DMS153 treated with DMSO at 0.1 percent for 48 hours (cell line): ENCODE measurements around the gene BCL7A.
"Not testable (repeated sequence)": the region's sequence is repeated elsewhere in the genome, so short reads cannot be mapped to it uniquely, and the experiment has no call there.

Experiments used
- DNase-seq: peaks from one replicate; lab custom pipeline; 2025; ENCODE audit not compliant: unreplicated experiment; lab: John Stamatoyannopoulos, UW

The BCL7A gene

DNA sequence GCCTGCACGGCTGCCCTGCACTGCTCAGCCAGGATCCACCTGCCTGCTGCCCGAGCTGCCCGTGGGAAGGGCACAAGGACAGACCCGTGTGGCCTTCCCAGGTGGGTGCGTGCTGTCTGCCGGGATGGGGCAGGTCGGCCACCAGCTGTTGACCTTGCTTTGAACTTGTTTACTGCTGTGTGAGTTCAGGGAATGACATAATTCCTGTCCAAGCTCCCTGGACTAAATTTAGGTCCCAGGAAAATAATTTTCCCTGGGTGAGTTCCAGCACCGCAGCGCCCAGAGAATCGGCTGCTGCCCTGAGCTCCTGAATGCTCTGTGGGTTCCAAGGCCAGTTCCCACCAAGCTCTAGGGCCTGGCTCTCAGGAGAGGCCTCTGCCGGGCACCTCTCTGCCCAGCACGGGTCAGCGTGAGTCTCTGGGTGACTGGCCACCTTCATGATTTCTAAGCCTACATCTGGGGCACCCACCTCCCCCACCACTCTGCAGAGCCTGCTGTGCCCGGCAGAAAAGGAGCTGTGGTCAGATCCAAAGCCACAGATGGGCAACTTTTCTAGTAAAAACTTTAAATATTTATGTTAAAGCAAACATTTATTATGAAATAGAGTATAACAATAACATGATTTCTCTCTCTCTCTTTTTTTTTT lies 29.7 kb downstream of the BCL7A start:
- DNase-seq = no peak

- DNase-seq = no peak
Observed at GRCh38 chr12:122052285-122052684, 30.6 kb downstream of the BCL7A start.

DNA sequence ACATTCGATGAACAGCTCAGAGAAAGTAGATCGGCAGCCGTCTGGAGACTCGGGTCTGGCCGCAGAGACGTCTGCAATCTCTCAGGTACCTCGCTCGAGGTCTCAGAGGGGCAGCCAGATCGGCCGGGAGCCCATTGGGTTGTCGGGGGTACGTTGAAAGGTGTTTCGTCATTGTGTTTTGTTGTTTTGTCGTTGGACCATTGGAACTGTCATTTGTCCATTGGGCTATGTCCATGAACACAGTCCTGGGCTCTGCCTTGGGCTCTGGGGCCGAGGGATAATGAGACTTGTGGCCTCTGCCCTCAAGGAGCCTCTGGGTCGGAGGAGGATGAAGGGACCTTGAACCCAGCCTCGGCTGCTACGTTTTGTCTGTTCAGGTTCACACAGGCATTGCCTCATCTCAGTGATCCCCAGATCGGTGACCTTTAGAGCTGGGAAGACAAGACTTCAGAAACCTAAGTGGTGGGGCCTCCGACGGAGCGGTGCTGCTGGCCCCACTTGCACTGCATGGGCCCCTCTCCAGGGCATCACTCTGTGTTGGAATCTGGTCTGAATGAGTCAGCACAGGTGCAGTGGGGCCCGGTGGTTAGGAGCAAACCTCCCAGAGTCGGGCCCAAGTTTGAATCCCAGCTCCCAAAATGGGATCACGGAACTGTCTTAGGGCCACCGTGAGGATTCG lies 33.3 kb downstream of the BCL7A start:
- no peak for DNase-seq

DNA sequence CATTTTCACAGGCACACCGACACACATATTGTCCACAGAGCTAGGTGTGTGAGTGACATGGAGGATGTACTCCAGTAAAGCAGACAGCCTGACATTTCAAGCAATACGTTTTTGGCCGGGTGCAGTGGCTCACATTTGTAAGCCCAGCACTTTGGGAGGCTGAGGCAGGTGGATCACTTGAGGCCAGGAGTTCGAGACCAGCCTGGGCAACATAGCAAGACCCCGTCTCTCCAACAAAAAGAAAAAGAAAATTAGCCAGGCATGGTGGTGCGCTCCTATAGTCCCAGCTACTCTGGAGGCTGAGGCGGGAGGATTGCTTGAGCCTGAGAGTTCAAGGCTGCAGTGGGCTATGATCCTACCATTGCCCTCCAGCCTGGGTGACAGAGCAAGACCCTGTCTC lies 34.7 kb downstream of the BCL7A start:
- not testable (repeated sequence) for DNase-seq

DNA sequence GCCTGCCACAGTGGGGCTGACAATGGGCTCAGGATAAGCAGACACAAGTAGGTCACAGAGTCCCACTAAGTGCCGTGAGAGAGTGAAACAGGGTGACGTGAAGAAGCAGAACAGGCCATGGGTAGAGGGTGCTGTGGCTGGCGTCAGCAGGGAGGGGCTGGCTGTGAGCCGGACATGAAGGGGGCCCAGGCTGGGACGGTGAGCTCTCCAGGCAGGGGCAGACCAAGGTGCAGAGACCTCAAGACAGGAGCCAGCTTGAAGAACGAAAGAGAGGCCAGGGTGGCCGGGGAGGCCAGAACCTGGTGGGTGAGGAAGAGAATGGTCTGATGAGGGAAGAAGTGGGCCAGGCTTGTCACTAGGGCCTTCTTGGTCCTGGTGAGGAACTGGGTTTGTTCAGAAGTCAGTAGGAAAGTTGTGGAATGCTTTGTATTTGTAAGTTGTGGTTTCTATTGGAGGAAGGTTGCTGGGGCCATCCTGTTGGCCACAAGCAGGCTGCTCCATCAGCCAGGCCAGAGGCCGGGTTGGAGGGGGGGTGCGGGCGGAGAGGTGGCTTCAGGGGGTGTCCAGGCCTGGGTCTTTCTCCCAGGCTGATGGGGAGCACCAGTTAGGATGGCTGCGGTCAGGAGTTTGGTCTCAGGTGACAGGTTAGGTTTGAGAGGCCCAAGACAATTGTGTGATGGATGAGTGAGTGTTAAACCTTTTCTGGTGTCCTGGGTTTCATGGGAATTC lies 35.5 kb downstream of the BCL7A start:
- DNase-seq = no peak

- DNase-seq = no peak
Observed at GRCh38 chr12:122057769-122058168, 36.1 kb downstream of the BCL7A start.

DNA sequence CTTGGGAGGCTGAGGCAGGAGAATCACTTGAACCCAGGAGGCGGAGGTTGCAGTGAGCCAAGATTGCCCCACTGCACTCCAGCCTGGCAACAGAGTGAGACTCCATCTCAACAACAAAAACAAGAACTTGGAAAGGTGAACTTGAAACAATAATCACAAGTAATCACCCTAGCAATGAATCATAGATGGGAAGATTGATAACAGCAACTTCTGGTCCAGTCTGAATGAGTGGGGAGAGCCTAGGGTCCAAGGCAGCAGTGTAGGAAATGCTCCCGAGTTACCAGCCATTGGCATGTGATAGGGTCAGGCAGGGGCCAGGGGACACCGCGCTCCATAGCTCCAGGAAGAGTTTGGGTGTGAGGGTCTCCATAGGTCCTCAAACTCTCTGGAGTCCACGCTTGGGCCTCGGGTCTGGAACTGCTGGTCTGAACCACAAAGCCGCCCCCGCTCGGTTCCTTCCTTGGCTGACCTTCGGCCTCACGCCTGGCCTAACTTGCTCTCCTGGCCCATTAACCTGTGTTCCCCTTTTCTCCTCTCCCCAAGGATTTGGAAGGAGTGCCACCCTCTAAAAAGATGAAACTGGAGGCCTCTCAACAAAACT lies 37.0 kb downstream of the BCL7A start:
- DNase-seq = no peak

GRCh38 chr12:122059203-122059960 lies 37.7 kb downstream of the BCL7A start:
- no peak for DNase-seq

DNA sequence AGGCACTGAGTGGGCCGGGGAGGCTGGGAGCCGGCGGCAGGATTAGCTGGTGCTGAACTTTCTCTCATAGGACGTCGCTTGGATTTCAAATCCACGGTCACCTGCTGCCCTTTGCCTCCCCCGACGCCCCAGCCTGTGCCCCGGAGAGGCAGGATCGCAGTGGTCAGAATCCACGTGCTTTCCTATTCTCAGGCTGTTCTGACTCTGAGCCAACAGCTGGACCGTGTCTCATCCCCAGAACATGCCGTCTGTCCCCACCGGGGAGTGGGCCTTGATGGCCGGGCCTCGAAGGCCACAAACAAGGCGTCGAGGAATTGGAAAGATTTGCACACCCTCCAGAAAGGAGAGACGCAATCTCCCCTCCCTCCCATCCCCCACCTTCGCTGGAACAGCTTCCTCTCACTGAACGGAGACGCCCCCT lies 38.4 kb downstream of the BCL7A start:
- DNase-seq = no peak

DNA sequence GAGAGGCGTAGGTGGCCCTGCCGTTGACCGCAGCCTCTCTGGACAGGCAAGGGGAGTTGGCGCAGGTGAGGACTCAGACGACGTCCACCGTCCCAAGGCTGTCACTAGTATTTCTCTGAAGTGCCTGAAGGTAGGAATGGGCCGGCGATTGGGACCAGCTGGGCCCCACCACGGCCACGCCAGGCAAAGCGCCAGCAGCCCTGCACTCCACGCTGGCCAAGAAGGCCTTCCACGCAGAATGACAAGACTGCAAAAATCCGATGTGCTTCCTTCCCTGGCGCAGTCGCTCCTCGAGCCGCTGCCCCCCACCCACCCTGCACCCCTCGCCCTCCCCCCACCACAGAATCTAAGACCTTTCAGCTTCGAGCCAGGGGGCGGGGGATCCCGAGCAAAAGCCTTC lies 39.6 kb downstream of the BCL7A start:
- DNase-seq = no peak

GRCh38 chr12:122062832-122063693 lies 41.4 kb downstream of the BCL7A start:
- peak; percentile 62 for DNase-seq

DNA sequence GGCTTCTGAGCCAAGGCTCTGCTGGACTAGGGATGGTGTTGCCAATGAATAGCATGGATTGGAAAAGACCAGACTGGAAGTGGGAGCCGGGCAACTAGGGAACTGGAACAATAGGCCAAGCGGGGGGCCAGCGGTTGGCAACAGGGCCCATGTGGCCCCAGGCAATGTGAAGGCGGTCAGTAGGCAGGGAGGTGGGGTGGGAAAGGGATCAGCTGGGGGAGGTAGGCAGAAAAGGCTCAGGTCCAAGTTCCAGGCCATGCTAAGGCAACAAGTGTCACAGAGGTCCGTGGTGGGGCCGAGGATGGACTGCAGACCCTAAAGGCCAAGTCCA lies 42.0 kb downstream of the BCL7A start:
- DNase-seq = no peak

- peak; percentile 88 for DNase-seq
Observed at GRCh38 chr12:122064025-122064777, 42.5 kb downstream of the BCL7A start.

DNA sequence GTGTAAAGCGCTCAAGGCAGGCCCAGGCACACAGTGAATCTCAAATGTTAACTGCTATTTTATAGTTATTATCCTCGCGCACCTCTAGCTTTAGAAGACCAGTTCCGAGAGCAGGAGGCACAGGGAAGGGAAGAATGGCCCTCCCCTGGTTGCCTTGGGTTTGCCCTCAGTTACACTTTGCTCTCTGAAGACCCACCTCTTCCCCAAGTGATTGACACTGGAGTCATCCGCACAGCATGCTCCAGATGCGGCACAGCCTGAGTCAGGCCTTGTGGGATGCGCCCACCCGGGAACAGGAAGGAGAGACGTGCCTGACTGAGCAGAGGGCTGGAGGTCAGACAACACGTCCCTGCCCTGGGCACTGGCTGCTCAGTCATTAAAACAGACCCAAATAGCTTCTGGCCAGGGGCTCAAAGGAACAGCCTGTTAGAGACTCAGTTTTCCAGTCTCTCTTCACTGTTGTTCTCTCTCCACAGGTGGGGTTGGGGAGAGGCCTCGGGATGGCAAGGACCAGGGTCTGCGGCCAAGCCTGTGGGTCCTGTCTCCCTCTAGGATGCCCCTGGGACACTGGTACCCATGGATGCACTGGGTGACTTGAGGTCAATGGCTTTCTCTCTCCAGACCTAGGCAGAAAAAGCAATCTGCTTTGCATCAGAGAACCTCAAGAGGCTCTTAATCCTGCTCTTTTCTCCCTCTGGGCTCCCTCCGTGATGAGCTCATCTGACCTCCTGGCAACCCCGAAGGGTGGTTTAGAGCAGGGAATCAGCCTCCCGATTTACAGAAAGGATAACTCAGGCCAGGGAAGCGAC lies 43.3 kb downstream of the BCL7A start:
- DNase-seq = peak; percentile 16

DNA sequence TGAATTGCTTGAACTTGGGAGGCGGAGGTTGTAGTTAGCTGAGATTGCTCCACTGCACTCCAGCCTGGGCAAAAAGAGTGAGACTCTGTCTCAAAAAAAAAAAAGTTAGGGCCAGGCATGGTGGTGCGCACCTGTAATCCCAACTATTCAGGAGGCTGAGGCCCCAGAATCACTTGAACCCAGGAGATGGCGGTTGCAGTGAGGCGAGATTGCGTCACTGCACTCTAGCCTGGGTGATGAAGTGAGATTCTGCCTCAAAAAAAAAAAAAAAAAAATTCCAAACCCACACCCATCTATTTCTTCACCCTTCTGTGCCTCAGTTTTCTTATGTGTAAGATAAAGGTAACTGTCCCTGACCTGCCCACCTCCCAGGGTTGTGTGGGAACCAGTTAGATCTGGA lies 45.9 kb downstream of the BCL7A start:
- DNase-seq = no peak

- DNase-seq = no peak
Observed at GRCh38 chr12:122067966-122068365, 46.3 kb downstream of the BCL7A start.

GRCh38 chr12:122072031-122072970 lies 50.6 kb downstream of the BCL7A start:
- no peak for DNase-seq

GRCh38 chr12:122073815-122074214 lies 52.1 kb downstream of the BCL7A start:
- DNase-seq = no peak
